Type B pancreatic cell (in vitro differentiated cells): ENCODE data around the gene SEH1L. TPM values are rescaled to one million over a fixed set of nuclear protein-coding genes. Genes with fewer than 3 reads are reported as not detected.

ENCODE experiments used
- DNase-seq: peaks from one replicate; pipeline ENCODE4 v3.0.0; 2021; ENCODE audit warnings: mixed read lengths; ENCODE audit not compliant: unreplicated experiment; ENCODE audit errors: extremely low spot score
- H3K27ac Mint-ChIP-seq: 2 replicates; pipeline ENCODE4 v1.8.0; 2021; ENCODE audit warnings: mild to moderate bottlenecking, mixed read lengths
- H3K27me3 Mint-ChIP-seq: 2 replicates; pipeline ENCODE4 v1.8.0; 2021; ENCODE audit warnings: mixed read lengths
- H3K36me3 Mint-ChIP-seq: 2 replicates; pipeline ENCODE4 v1.8.0; 2021; ENCODE audit warnings: mixed read lengths
- H3K4me1 Mint-ChIP-seq: one replicate; pipeline ENCODE4 v1.8.0; 2021; ENCODE audit warnings: mixed read lengths; ENCODE audit not compliant: unreplicated experiment
- H3K4me3 Mint-ChIP-seq: 2 replicates; pipeline ENCODE4 v1.8.0; 2021; ENCODE audit warnings: mild to moderate bottlenecking, mixed read lengths
- H3K9me3 Mint-ChIP-seq: 2 replicates; pipeline ENCODE4 v1.8.0; 2021; ENCODE audit warnings: mixed read lengths
- total RNA-seq: library from RNA; stranded (reverse); gene quantifications from 2 replicates; pipeline ENCODE4 v1.2.1, GENCODE V29; 2021; ENCODE audit warnings: low replicate concordance
- TF ChIP-seq, protein P1 (sequence below): fragments of 200-600 bp; sonication (generic); conservative IDR thresholded peaks from 2 replicates; pipeline ENCODE4 v1.5.0; 2021; ENCODE audit warnings: antibody characterized with exemption, mild to moderate bottlenecking

SEH1L gene
- total RNA-seq, 1 donor from 2014 or later = 39.1 TPM

DNA sequence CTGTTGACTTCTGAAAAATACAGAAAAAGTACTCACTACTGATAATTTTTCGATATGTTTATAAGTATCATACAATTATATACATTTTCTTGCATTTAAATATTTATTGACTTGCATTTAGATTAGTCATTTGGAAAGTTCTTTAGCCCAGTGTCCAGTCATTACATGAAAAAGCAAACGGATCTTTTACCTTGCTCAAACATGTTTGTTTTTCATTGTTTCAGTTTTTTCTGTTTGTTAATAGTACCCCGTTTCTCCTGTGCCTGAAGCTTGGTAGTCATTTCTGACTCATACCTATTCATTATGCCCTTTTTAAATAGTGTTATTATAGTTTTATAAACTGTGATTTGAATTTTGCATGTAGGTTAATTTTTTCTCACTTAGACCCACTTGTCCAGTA, 71.5 kb downstream of the SEH1L start:
- H3K4me3 Mint-ChIP-seq = no peak overlapping the region
- H3K27ac Mint-ChIP-seq = no peak overlapping the region
- no peaks in the 10 kb centered on the region for H3K9me3 Mint-ChIP-seq
- H3K36me3 Mint-ChIP-seq = peaks cover 39% of the 10 kb centered on the region
- no peaks in the 10 kb centered on the region for H3K27me3 Mint-ChIP-seq
- H3K4me1 Mint-ChIP-seq = no peaks in the 10 kb centered on the region
- DNase-seq = no peak
- TF ChIP-seq, protein P1, sequence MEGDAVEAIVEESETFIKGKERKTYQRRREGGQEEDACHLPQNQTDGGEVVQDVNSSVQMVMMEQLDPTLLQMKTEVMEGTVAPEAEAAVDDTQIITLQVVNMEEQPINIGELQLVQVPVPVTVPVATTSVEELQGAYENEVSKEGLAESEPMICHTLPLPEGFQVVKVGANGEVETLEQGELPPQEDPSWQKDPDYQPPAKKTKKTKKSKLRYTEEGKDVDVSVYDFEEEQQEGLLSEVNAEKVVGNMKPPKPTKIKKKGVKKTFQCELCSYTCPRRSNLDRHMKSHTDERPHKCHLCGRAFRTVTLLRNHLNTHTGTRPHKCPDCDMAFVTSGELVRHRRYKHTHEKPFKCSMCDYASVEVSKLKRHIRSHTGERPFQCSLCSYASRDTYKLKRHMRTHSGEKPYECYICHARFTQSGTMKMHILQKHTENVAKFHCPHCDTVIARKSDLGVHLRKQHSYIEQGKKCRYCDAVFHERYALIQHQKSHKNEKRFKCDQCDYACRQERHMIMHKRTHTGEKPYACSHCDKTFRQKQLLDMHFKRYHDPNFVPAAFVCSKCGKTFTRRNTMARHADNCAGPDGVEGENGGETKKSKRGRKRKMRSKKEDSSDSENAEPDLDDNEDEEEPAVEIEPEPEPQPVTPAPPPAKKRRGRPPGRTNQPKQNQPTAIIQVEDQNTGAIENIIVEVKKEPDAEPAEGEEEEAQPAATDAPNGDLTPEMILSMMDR = no peak

DNA sequence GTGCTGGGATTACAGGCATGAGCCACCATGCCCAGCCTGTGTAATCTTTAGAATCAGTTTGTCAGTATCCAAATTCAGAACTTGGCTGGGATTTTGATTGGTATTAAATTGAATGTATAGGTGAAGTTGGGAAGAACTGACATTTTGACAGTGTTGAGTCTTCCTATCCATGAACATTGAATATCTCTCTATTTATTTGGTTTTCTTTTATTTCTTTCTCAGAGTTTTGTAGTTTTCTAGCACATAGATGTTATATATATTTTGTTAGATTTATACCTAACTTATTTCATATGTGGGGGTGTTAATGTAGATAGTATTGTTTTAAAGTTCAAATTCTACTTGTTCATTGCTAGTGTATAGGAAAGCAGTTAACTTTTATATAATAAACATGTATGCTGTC, 74.8 kb downstream of the SEH1L start:
- no peak overlapping the region for H3K4me3 Mint-ChIP-seq
- no peak overlapping the region for H3K27ac Mint-ChIP-seq
- H3K36me3 Mint-ChIP-seq = peaks cover 38% of the 10 kb centered on the region
- no peaks in the 10 kb centered on the region for H3K9me3 Mint-ChIP-seq
- H3K4me1 Mint-ChIP-seq = peaks cover 6% of the 10 kb centered on the region
- H3K27me3 Mint-ChIP-seq = no peaks in the 10 kb centered on the region
- DNase-seq = no peak
- TF ChIP-seq, protein P1 = no peak

DNA sequence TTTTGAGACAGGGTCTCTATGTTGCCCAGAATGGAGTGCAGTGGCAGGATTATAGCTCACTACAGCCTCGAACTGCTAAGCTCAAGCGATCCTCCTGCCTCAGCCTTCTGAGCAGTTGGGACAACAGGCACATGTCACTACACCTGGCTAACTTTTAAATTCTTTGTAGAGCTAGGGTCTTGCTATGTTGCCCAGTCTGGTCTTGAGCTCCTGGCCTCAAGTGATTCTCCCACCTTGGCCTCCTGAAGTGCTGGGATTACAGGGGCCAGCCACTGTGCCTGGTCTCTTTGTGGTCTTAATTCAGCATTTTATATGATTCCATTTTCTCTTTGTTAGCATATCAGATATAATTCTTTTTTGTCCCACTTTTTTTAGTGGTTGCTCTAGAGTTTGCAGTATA, 77.4 kb downstream of the SEH1L start:
- H3K9me3 Mint-ChIP-seq = no peaks in the 10 kb centered on the region
- H3K27ac Mint-ChIP-seq = no peak overlapping the region
- peaks cover 6% of the 10 kb centered on the region for H3K4me1 Mint-ChIP-seq
- H3K36me3 Mint-ChIP-seq = peaks cover 34% of the 10 kb centered on the region
- H3K4me3 Mint-ChIP-seq = no peak overlapping the region
- H3K27me3 Mint-ChIP-seq = no peaks in the 10 kb centered on the region
- TF ChIP-seq, protein P1 = no peak
- DNase-seq = no peak

DNA sequence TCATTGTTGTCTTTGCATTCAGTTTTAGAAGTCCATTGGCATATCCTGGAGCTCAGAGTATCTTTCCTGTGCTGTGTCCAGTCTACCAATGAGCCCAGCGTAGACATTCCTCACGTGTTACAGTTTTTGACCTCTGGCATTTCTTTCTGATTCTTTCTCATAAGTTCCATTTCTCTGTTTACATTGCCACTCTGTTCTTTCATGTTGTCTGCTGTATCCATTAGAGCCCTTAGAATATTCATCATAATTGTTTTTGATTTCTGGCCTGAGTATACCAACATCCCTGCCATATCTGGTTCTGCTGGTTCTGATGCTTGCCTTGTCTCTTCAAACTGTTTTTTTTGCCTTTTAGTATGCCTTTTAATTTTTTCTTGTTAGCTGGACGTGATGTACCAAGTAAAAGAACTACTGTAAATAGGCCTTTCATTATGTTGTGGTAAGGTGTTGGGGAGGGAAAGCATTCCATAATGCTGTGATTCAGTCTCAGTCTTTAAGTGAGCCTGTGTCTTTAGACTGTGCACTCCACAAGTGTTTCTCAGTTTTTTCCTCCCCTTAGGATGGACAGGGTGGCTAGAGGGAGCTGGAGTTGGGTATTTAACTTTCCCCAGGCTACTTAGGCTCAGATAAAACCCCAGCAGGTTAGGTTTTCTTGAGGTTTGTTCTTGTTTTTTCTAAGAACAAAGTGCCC, 78.9 kb downstream of the SEH1L start:
- Mint-ChIP-seq H3K4me3 (no peak overlapping the region), H3K27ac (peak overlapping the region; percentile 35), H3K36me3 (peaks cover 44% of the 10 kb centered on the region), H3K4me1 (peaks cover 6% of the 10 kb centered on the region), H3K27me3 (no peaks in the 10 kb centered on the region), H3K9me3 (no peaks in the 10 kb centered on the region)
- TF ChIP-seq, protein P1 = no peak
- DNase-seq = no peak

DNA sequence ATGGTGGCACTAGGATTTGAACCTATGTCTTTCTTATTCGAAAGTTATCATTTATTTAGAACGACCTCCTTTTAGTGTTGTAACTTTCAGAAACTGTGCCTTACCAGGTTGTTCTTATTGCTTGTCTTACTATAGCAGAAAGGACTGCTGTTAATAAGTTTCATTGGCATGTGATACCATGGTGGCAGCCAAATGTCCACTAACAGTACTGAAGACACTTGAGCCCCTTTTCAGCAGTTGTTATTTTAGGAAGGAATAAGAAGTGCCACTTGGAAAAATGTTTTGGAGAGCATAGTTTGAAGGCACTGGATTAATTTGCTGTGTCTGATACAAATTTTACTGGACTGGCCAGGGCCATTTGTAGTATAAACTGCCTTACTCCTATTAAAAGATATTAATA, 81.1 kb downstream of the SEH1L start:
- Mint-ChIP-seq H3K4me1 (peaks cover 6% of the 10 kb centered on the region), H3K36me3 (peaks cover 47% of the 10 kb centered on the region)
- TF ChIP-seq, protein P1 = no peak

DNA sequence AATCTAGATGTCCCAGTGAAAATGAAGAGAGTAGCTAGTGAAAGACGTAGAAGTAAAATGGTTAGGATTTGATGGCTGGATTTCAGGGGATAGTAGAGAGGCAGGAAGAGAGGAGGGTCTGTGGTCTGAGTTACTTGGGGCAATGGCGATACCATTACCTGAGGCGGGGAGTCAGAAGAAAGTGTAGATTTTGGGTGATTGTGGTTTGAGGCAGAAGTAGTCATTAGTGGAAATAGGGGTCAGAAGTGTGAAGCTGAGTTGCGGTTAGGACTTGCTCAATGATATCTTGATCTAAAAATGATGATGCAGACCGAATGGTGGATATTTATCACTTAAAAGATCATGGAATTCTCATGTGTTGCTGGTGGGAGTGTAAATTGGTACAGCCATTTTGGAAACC, 84.4 kb downstream of the SEH1L start:
- Mint-ChIP-seq H3K27ac (no peak overlapping the region), H3K9me3 (no peaks in the 10 kb centered on the region), H3K36me3 (peaks cover 36% of the 10 kb centered on the region), H3K4me1 (no peaks in the 10 kb centered on the region), H3K4me3 (no peak overlapping the region), H3K27me3 (no peaks in the 10 kb centered on the region)
- TF ChIP-seq, protein P1 = no peak
- DNase-seq = no peak

More for the DNA sequence above, 81.1 kb downstream of the SEH1L start:
- Mint-ChIP-seq H3K9me3 (no peaks in the 10 kb centered on the region), H3K4me3 (no peak overlapping the region), H3K27me3 (no peaks in the 10 kb centered on the region), H3K27ac (no peak overlapping the region)
- no peak for DNase-seq
